ENCODE data around the gene TEFM. TPM values are rescaled to one million over a fixed set of nuclear protein-coding genes. Genes with fewer than 3 reads are reported as not detected.
"Not testable (repeated sequence)": the region's sequence is repeated elsewhere in the genome, so short reads cannot be mapped to it uniquely, and the experiment has no call there.

TEFM gene
- total RNA-seq, 1 experiment from 2014 or later: 11.7 TPM

- H3K4me2 ChIP-seq (ENCODE audit: insufficient read depth, insufficient read length, low read length): no peak overlapping the region
- H3T11ph ChIP-seq (ENCODE audit: low read length): no peak overlapping the region
- H3K4me1 ChIP-seq (ENCODE audit: insufficient read depth, low read length): no peaks in the 10 kb centered on the region
- no peaks in the 10 kb centered on the region; the same call in 1 of the 2 replicates for H3K27me3 ChIP-seq (ENCODE audit: insufficient read depth, low read length)
- no peak overlapping the region for H3K27ac ChIP-seq (ENCODE audit: insufficient read length, low read depth, low read length)
- no peaks in the 10 kb centered on the region for H3K9me3 ChIP-seq (ENCODE audit: control insufficient read depth, low read depth, low read length)
- Mint-ChIP-seq H3K9me3 (no peaks in the 10 kb centered on the region), H3K27me3 (ENCODE audit: low read depth) (peaks cover 13% of the 10 kb centered on the region), H3K4me1 (no peaks in the 10 kb centered on the region), H3K27ac (no peak overlapping the region), H3K36me3 (ENCODE audit: insufficient read depth in 1 of 3, low read depth in 3 of 3) (no peaks in the 10 kb centered on the region), H3K4me3 (no peak overlapping the region)
- no peak overlapping the region for H3K56ac ChIP-seq (ENCODE audit: insufficient read length, low read depth, low read length)
- no peak overlapping the region for H2BK120ac ChIP-seq (ENCODE audit: low read depth, low read length, poor library complexity, severe bottlenecking)
- H2AK5ac ChIP-seq (ENCODE audit: insufficient read length, low read length): no peak overlapping the region
- no peaks in the 10 kb centered on the region for H3K23me2 ChIP-seq (ENCODE audit: insufficient read length, low read depth, low read length, poor library complexity, severe bottlenecking)
- H4K20me1 ChIP-seq (ENCODE audit: control insufficient read depth, insufficient read depth, insufficient read length): no peaks in the 10 kb centered on the region
- H4K91ac ChIP-seq (ENCODE audit: insufficient read length, low read depth, low read length): no peak overlapping the region
- no peaks in the 10 kb centered on the region for H3K79me1 ChIP-seq (ENCODE audit: insufficient read depth, low read depth, low read length, poor library complexity, severe bottlenecking)
- H2BK15ac ChIP-seq (ENCODE audit: low read depth, low read length): no peak overlapping the region
- TF ChIP-seq CTCF (conservative IDR thresholded peaks at IDR 0.05): no peak
- no peak overlapping the region for H2AFZ ChIP-seq (ENCODE audit: low read length)
- no peak overlapping the region for H2BK20ac ChIP-seq (ENCODE audit: low read depth, low read length, poor library complexity, severe bottlenecking)
- H3K4ac ChIP-seq (ENCODE audit: low read depth, low read length): no peak overlapping the region
- WGBS (ENCODE audit: extremely low coverage, insufficient read length, low lambda C conversion rate): no CpG with 5 or more reads among the region's 3 CpGs
- no peak for DNase-seq
- no peak overlapping the region for H2BK5ac ChIP-seq (ENCODE audit: insufficient read length, low read length)
- H3K23ac ChIP-seq (ENCODE audit: insufficient read length, low read depth, low read length): no peak overlapping the region
- H4K8ac ChIP-seq (replicated peaks; ENCODE audit: insufficient read length, low read depth, low read length): no peak overlapping the region
- no peak overlapping the region for H3K14ac ChIP-seq (ENCODE audit: insufficient read depth, low read length)
- no peak overlapping the region for H3K18ac ChIP-seq (ENCODE audit: insufficient read length, low read depth, low read length)
- H4K5ac ChIP-seq (ENCODE audit: insufficient read length, low read depth, low read length): no peak overlapping the region
- no peak overlapping the region for H3K9ac ChIP-seq (ENCODE audit: extremely low read depth, insufficient read length, low read length)
- no peak overlapping the region for H2BK12ac ChIP-seq (ENCODE audit: insufficient read length, low read depth, low read length)
- no peaks in the 10 kb centered on the region for H3K79me2 ChIP-seq (ENCODE audit: insufficient read depth, low read length)
Measured at GRCh38 chr17:30930495-30930894, 24.5 kb upstream of the TEFM start.

- not testable (repeated sequence) for DNase-seq; H3K14ac ChIP-seq (ENCODE audit: insufficient read depth, low read length); H3K27ac Mint-ChIP-seq; H3K79me2 ChIP-seq (ENCODE audit: insufficient read depth, low read length); H2BK20ac ChIP-seq (ENCODE audit: low read depth, low read length, poor library complexity, severe bottlenecking); H3K9me3 ChIP-seq (ENCODE audit: control insufficient read depth, low read depth, low read length); H2BK120ac ChIP-seq (ENCODE audit: low read depth, low read length, poor library complexity, severe bottlenecking); H3K36me3 Mint-ChIP-seq (ENCODE audit: insufficient read depth in 1 of 3, low read depth in 3 of 3); H3T11ph ChIP-seq (ENCODE audit: low read length); H2BK15ac ChIP-seq (ENCODE audit: low read depth, low read length); H3K4me3 Mint-ChIP-seq; H2BK12ac ChIP-seq (ENCODE audit: insufficient read length, low read depth, low read length); H3K23me2 ChIP-seq (ENCODE audit: insufficient read length, low read depth, low read length, poor library complexity, severe bottlenecking); H3K4me1 ChIP-seq (ENCODE audit: insufficient read depth, low read length); H3K4me2 ChIP-seq (ENCODE audit: insufficient read depth, insufficient read length, low read length); H3K79me1 ChIP-seq (ENCODE audit: insufficient read depth, low read depth, low read length, poor library complexity, severe bottlenecking); H3K4ac ChIP-seq (ENCODE audit: low read depth, low read length); H3K9ac ChIP-seq (ENCODE audit: extremely low read depth, insufficient read length, low read length); H3K18ac ChIP-seq (ENCODE audit: insufficient read length, low read depth, low read length); H3K23ac ChIP-seq (ENCODE audit: insufficient read length, low read depth, low read length); H2AFZ ChIP-seq (ENCODE audit: low read length); H2AK5ac ChIP-seq (ENCODE audit: insufficient read length, low read length); H3K27me3 ChIP-seq (ENCODE audit: insufficient read depth, low read length); H3K56ac ChIP-seq (ENCODE audit: insufficient read length, low read depth, low read length); H4K8ac ChIP-seq (replicated peaks; ENCODE audit: insufficient read length, low read depth, low read length); H3K9me3 Mint-ChIP-seq; H3K4me1 Mint-ChIP-seq; H2BK5ac ChIP-seq (ENCODE audit: insufficient read length, low read length); H4K20me1 ChIP-seq (ENCODE audit: control insufficient read depth, insufficient read depth, insufficient read length); H4K91ac ChIP-seq (ENCODE audit: insufficient read length, low read depth, low read length); H3K27ac ChIP-seq (ENCODE audit: insufficient read length, low read depth, low read length); H4K5ac ChIP-seq (ENCODE audit: insufficient read length, low read depth, low read length)
- H3K27me3 Mint-ChIP-seq (ENCODE audit: low read depth): peaks cover 19% of the 10 kb centered on the region
- WGBS (ENCODE audit: extremely low coverage, insufficient read length, low lambda C conversion rate): no CpG with 5 or more reads among the region's 3 CpGs
Measured at GRCh38 chr17:30929861-30930260, 23.8 kb upstream of the TEFM start.

Data from H9 (cell line).